HCT116 (cell line): ENCODE measurements around the gene RXFP1. TPM values are rescaled to one million over a fixed set of nuclear protein-coding genes. Genes with fewer than 3 reads are reported as not detected.

Experiments
- ATAC-seq: fragments of 200-7000 bp; cut with Tn5 transposase; 2 replicates; pipeline ENCODE4 v1.9.1; 2020; ENCODE audit warnings: mild to moderate bottlenecking, moderate library complexity
- BruUV-seq: library from RNA; stranded (reverse); fragments of 400-500 nt; replicated peaks from 2 replicates; lab custom pipeline; 2021; lab: Mats Ljungman, UMichigan
- CTCF ChIA-PET: fragments of 300-600 bp; sonication (Branson Sonifier 250); formaldehyde crosslinking; loops from one replicate; lab custom pipeline; 2021; ENCODE audit warnings: antibody characterized with exemption; lab: Charles Lee
- POLR2A ChIA-PET: fragments of 300-600, 350-600 bp; sonication (Branson Sonifier 250); formaldehyde crosslinking; loops from one replicate; lab custom pipeline; 2021; ENCODE audit warnings: antibody characterized with exemption; lab: Charles Lee
- RAD21 ChIA-PET, 2 experiments: fragments of 300-600 bp; sonication (Branson Sonifier 250); formaldehyde crosslinking; loops; one replicate each; lab custom pipeline; 2023; ENCODE audit warnings: low total read pairs in 2 of 2; ENCODE audit not compliant: uncharacterized antibody in 2 of 2, unreplicated experiment in 2 of 2, low non-redundant PET in 1 of 2; lab: Charles Lee
- DNase-seq: peaks from one replicate; pipeline ENCODE4 v3.0.0-alpha.2; 2010; ENCODE audit warnings: low read depth, low spot score
- H2AFZ ChIP-seq: fragments of 200-600 bp; shearing (Covaris generic), sonication (generic); 2 replicates; pipeline ENCODE4 v1.6.1; 2017; ENCODE audit warnings: low read depth, mixed run types, mixed read lengths, antibody characterized with exemption, low read length; ENCODE audit not compliant: poor library complexity, severe bottlenecking
- H3K27ac ChIP-seq: 2 replicates; pipeline ENCODE4 v1.5.1; 2012; ENCODE audit warnings: low read depth, low read length
- H3K27me3 ChIP-seq: fragments of 200-600 bp; sonication (generic); 2 replicates; pipeline ENCODE4 v1.6.1; 2016; ENCODE audit warnings: mixed run types, low read length, mixed read lengths; ENCODE audit not compliant: insufficient read depth
- H3K36me3 ChIP-seq, 2 experiments: fragments of 200-500 bp in 1 of 2; fragments of 200-600 bp in 1 of 2; sonication (Bioruptor generic) in 1 of 2; sonication (generic) in 1 of 2; 2 replicates each; pipeline versions ENCODE4 v1.5.1 to v1.6.1; 2014 to 2016; ENCODE audit warnings: low read length in 2 of 2, inconsistent platforms in 1 of 2, mixed read lengths in 1 of 2, mixed run types in 1 of 2; ENCODE audit not compliant: insufficient read depth in 2 of 2, control insufficient read depth in 1 of 2
- H3K4me1 ChIP-seq, 2 experiments: fragments of 200-600 bp in 1 of 2; sonication (generic) in 1 of 2; 2 replicates each; pipeline versions ENCODE4 v1.5.1 to v1.6.1; 2012 to 2017; ENCODE audit warnings: low read length in 2 of 2, inconsistent platforms in 1 of 2, mild to moderate bottlenecking in 1 of 2, mixed read lengths in 1 of 2, mixed run types in 1 of 2, moderate library complexity in 1 of 2; ENCODE audit not compliant: insufficient read depth in 2 of 2, control insufficient read depth in 1 of 2
- H3K4me2 ChIP-seq: fragments of 200-600 bp; sonication (generic); 2 replicates; pipeline ENCODE4 v1.6.1; 2017; ENCODE audit warnings: mixed run types, low read length, mixed read lengths
- H3K4me3 ChIP-seq, 2 experiments: fragments of 200-600 bp in 1 of 2; sonication (generic) in 1 of 2; replicated peaks in 1 of 2; 2 replicates each; pipeline ENCODE4 v1.5.1; 2011 to 2016; ENCODE audit warnings: low read length in 2 of 2, control low read depth in 1 of 2, low read depth in 1 of 2, mild to moderate bottlenecking in 1 of 2, mixed read lengths in 1 of 2, mixed run types in 1 of 2
- H3K79me2 ChIP-seq: fragments of 200-600 bp; sonication (generic); 2 replicates; pipeline ENCODE4 v1.6.1; 2017; ENCODE audit warnings: mild to moderate bottlenecking, mixed run types, low read length, moderate library complexity, mixed read lengths; ENCODE audit not compliant: insufficient read depth
- H3K9ac ChIP-seq: fragments of 200-600 bp; sonication (generic); 2 replicates; pipeline ENCODE4 v1.6.1; 2016; ENCODE audit warnings: low read length, mixed read lengths
- H3K9me2 ChIP-seq: fragments of 200-600 bp; sonication (generic), shearing (Covaris generic); 2 replicates; pipeline ENCODE4 v1.6.1; 2017; ENCODE audit warnings: mixed run types, mild to moderate bottlenecking, moderate library complexity; ENCODE audit not compliant: insufficient read depth
- H3K9me3 ChIP-seq, 2 experiments: fragments of 200-500 bp in 1 of 2; fragments of 200-600 bp in 1 of 2; sonication (Bioruptor generic) in 1 of 2; sonication (generic) in 1 of 2; 2 replicates each; pipeline ENCODE4 v1.6.1; 2014 to 2017; ENCODE audit warnings: low read length in 2 of 2, mixed read lengths in 2 of 2, inconsistent platforms in 1 of 2, low read depth in 1 of 2, mild to moderate bottlenecking in 1 of 2, mixed run types in 1 of 2, moderate library complexity in 1 of 2; ENCODE audit not compliant: control insufficient read depth in 1 of 2, insufficient read depth in 1 of 2
- H4K20me1 ChIP-seq: fragments of 200-600 bp; sonication (generic), shearing (Covaris generic); 2 replicates; pipeline ENCODE4 v1.6.1; 2017; ENCODE audit warnings: mixed run types, mild to moderate bottlenecking, moderate library complexity; ENCODE audit not compliant: insufficient read depth
- CBX3 ChIP-seq: IDR thresholded peaks from 2 replicates; pipeline ENCODE4 v1.6.1; 2012; ENCODE audit warnings: low read depth
- CEBPB ChIP-seq: IDR thresholded peaks from 2 replicates; pipeline ENCODE4 v1.6.1; 2012; ENCODE audit warnings: low read depth
- CTCF ChIP-seq, 3 experiments: fragments of 200-600 bp in 1 of 3; sonication (generic) in 1 of 3; IDR thresholded peaks in 2 of 3; conservative IDR thresholded peaks in 1 of 3; 2 replicates each; pipeline ENCODE4 v1.5.1; 2012 to 2017; ENCODE audit warnings: low read depth in 2 of 3, low read length in 2 of 3, antibody characterized with exemption in 1 of 3, borderline replicate concordance in 1 of 3, control low read depth in 1 of 3, mild to moderate bottlenecking in 1 of 3, mixed read lengths in 1 of 3, mixed run types in 1 of 3, moderate library complexity in 1 of 3; ENCODE audit not compliant: insufficient read depth in 1 of 3
- EZH2 ChIP-seq: fragments of 200-600 bp; sonication (generic); IDR thresholded peaks from 2 replicates; pipeline ENCODE4 v1.6.1; 2017; ENCODE audit warnings: antibody characterized with exemption, mixed run types
- JUND ChIP-seq: IDR thresholded peaks from 2 replicates; pipeline ENCODE4 v1.6.1; 2012
- POLR2A ChIP-seq: IDR thresholded peaks from 2 replicates; pipeline ENCODE4 v1.7.0; 2011; ENCODE audit warnings: borderline replicate concordance; ENCODE audit not compliant: insufficient read depth, insufficient read length; ENCODE audit errors: extremely low read depth
- RAD21 ChIP-seq: IDR thresholded peaks from 2 replicates; pipeline ENCODE4 v1.6.1; 2012; ENCODE audit warnings: low read depth, mild to moderate bottlenecking
- SIN3A ChIP-seq: IDR thresholded peaks from 2 replicates; pipeline ENCODE4 v1.6.1; 2012; ENCODE audit warnings: low read depth
- SP1 ChIP-seq: IDR thresholded peaks from 2 replicates; pipeline ENCODE4 v1.6.1; 2012; ENCODE audit warnings: low read depth
- SRF ChIP-seq: IDR thresholded peaks from 2 replicates; pipeline ENCODE4 v1.6.1; 2012; ENCODE audit warnings: low read depth
- TCF7L2 ChIP-seq: IDR thresholded peaks from 2 replicates; pipeline ENCODE4 v1.7.0; 2011; ENCODE audit warnings: borderline replicate concordance, inconsistent platforms; ENCODE audit not compliant: insufficient read depth, insufficient read length; ENCODE audit errors: extremely low read depth
- YY1 ChIP-seq: IDR thresholded peaks from 2 replicates; pipeline ENCODE4 v1.6.1; 2011; ENCODE audit warnings: low read length, low read depth, moderate library complexity, mild to moderate bottlenecking; ENCODE audit not compliant: insufficient replicate concordance; ENCODE audit errors: extremely low read depth
- intact Hi-C: fragments of 100-400 bp; cut with micrococcal nuclease; formaldehyde crosslinking; loops from 2 replicates; pipeline ENCODE4 v1.10.0; 2022
- total RNA-seq: library from RNA; stranded (reverse); gene quantifications from one replicate; pipeline ENCODE4 v1.2.1, GENCODE V29; 2021; ENCODE audit not compliant: unreplicated experiment
- TF ChIP-seq, protein P1 (sequence below): IDR thresholded peaks from 2 replicates; pipeline ENCODE4 v1.6.1; 2012

The RXFP1 gene
- total RNA-seq, 1 experiment from 2014 or later, result not detected

DNA sequence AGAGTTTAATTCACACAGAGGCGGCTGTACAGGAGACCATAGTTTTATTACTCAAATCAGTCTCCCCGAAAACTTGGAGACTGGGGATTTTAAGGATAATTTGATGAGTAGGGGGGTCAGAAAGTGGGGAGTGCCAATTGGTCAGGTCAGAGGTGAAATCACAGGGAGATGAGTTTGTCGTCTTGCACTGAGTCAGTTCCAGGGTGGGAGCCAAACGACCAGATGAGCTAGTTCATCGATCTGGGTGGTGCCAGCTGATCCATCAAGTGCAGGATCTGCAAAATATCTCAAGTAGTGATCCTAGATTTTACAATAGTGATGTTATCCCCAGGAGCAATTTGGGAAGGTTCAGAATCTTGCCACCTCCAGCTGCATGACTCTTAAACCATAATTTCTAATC is 154.4 kb downstream of the RXFP1 start:
- Histone ChIP-seq H3K36me3 (no peaks in the 10 kb centered on the region), H3K9me2 (no peaks in the 10 kb centered on the region), H4K20me1 (no peaks in the 10 kb centered on the region), H3K9me3 (no peaks in the 10 kb centered on the region), H3K4me1 (peaks cover 4 to 10% of the 10 kb centered on the region in 2 experiments; a peak in 3 of 4 replicates), H2AFZ (no peak overlapping the region), H3K9ac (no peak overlapping the region), H3K27ac (no peak overlapping the region), H3K4me2 (no peak overlapping the region), H3K4me3 (no peak overlapping the region), H3K27me3 (no peaks in the 10 kb centered on the region), H3K79me2 (peaks cover 5% of the 10 kb centered on the region)
- ATAC-seq, result no peak
- intact Hi-C loops, result no loop called here
- no TSS peak for BruUV-seq
- DNase-seq, result no peak
- RAD21 ChIA-PET, result no interaction called here
- no peak for TF ChIP-seq RAD21
- TF ChIP-seq CBX3, result no peak
- no peak for TF ChIP-seq SIN3A
- no peak for TF ChIP-seq YY1
- TF ChIP-seq POLR2A, result no peak
- TF ChIP-seq, protein P1, sequence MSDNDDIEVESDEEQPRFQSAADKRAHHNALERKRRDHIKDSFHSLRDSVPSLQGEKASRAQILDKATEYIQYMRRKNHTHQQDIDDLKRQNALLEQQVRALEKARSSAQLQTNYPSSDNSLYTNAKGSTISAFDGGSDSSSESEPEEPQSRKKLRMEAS, result no peak
- no peak for TF ChIP-seq CEBPB
- no peak for TF ChIP-seq JUND
- TF ChIP-seq EZH2, result no peak
- no peak for TF ChIP-seq SRF
- no peak for TF ChIP-seq SP1
- TF ChIP-seq CTCF (IDR thresholded peaks at IDR 0.05 in 2 of 3, conservative IDR thresholded peaks at IDR 0.05 in 1 of 3; ENCODE audit: borderline replicate concordance in 1 of 3, insufficient read depth in 1 of 3, low read depth in 2 of 3, low read length in 2 of 3), result no peak
- TF ChIP-seq TCF7L2, result no peak
- CTCF ChIA-PET, result no interaction called here
- POLR2A ChIA-PET, result no interaction called here
